Colonic mucosa (tissue), 4 donors: Measurements from ENCODE around the gene GIPR. TPM values are rescaled to one million over a fixed set of nuclear protein-coding genes. Genes with fewer than 3 reads are reported as not detected.

Experiments used
- DNase-seq: peaks from one replicate; pipeline ENCODE4 v3.0.0-alpha.2; 2020
- H3K27ac ChIP-seq: fragments of 200-600 bp; one replicate; pipeline ENCODE4 v1.8.0; 2021
- H3K27me3 ChIP-seq: fragments of 200-600 bp; one replicate; pipeline ENCODE4 v1.8.0; 2021
- H3K36me3 ChIP-seq: fragments of 200-600 bp; one replicate; pipeline ENCODE4 v1.8.0; 2021
- H3K4me1 ChIP-seq: fragments of 200-600 bp; one replicate; pipeline ENCODE4 v1.8.0; 2021; ENCODE audit warnings: mild to moderate bottlenecking
- H3K4me3 ChIP-seq: fragments of 200-600 bp; one replicate; pipeline ENCODE4 v1.8.0; 2021
- H3K9ac ChIP-seq, 2 donors: one replicate each; pipeline ENCODE4 v1.7.0; 2013; ENCODE audit warnings: control low read depth in 2 of 2, low read depth in 2 of 2, low read length in 2 of 2
- H3K9me3 ChIP-seq: fragments of 200-600 bp; one replicate; pipeline ENCODE4 v1.8.0; 2021
- CTCF ChIP-seq: fragments of 200-600 bp; IDR thresholded peaks from one replicate; pipeline ENCODE4 v1.8.0; 2022; ENCODE audit warnings: antibody characterized with exemption, mild to moderate bottlenecking
- intact Hi-C: fragments of 100-400 bp; cut with DNase I; formaldehyde crosslinking; loops from one replicate; pipeline ENCODE4 v1.14.1; 2022
- total RNA-seq, 2 donors: library from RNA; stranded (reverse); fragmentation: NEBNext Ultra II Directional in 1 of 2; extraction: Animal tissue kit (Norgen Biotek cat#: 25700) in 1 of 2; gene quantifications; one replicate each; pipeline ENCODE4 v1.2.1, GENCODE V29; 2021
- donor health status: healthy.
- donor health status: DM: no; HTN: no; CAD: no.
- donor health status: DM: no; HTN: no; CAD: no.

GIPR gene
- total RNA-seq, 2 donors from 2014 or later, result 8.3 to 9.5 TPM

- Histone ChIP-seq H3K4me1 (no peaks in the 10 kb centered on the region), H3K9me3 (no peaks in the 10 kb centered on the region), H3K27ac (peak overlapping the region; percentile 27), H3K36me3 (no peaks in the 10 kb centered on the region), H3K4me3 (peak overlapping the region; percentile 20), H3K27me3 (no peaks in the 10 kb centered on the region), H3K9ac (peak overlapping the region; percentile 55 to 63)
- intact Hi-C loops, result no loop called here
- no peak for TF ChIP-seq CTCF
- peak; percentile 97 for DNase-seq
Measured at GRCh38 chr19:45670670-45671453, 2.8 kb downstream of the GIPR start.

- Histone ChIP-seq H3K27me3 (peaks cover 12% of the 10 kb centered on the region), H3K9ac (no peak overlapping the region), H3K4me3 (no peak overlapping the region), H3K36me3 (no peaks in the 10 kb centered on the region), H3K4me1 (peaks cover 6% of the 10 kb centered on the region), H3K27ac (no peak overlapping the region), H3K9me3 (no peaks in the 10 kb centered on the region)
- intact Hi-C loops, result no loop called here
- DNase-seq, result no peak
- no peak for TF ChIP-seq CTCF
Measured at GRCh38 chr19:45674946-45675345, 6.9 kb downstream of the GIPR start.

- intact Hi-C loops, result no loop called here
- no peaks in the 10 kb centered on the region for H3K9me3 ChIP-seq
- no peaks in the 10 kb centered on the region for H3K36me3 ChIP-seq
- peak; percentile 37 for DNase-seq
- peak overlapping the region; percentile 50 to 66 for H3K9ac ChIP-seq
- H3K27ac ChIP-seq, result no peak overlapping the region
- H3K4me1 ChIP-seq, result peaks cover 6% of the 10 kb centered on the region
- peaks cover 12% of the 10 kb centered on the region for H3K27me3 ChIP-seq
- TF ChIP-seq CTCF, result no peak
- peak overlapping the region; percentile 47 for H3K4me3 ChIP-seq
Measured at GRCh38 chr19:45676851-45677263, 8.8 kb downstream of the GIPR start.

- no peak for TF ChIP-seq CTCF
- peak overlapping the region; percentile 47 for H3K4me3 ChIP-seq
- no peaks in the 10 kb centered on the region for H3K9me3 ChIP-seq
- DNase-seq, result peak; percentile 96
- peak overlapping the region in 1 of 2 donors; percentile 33 for H3K9ac ChIP-seq
- H3K4me1 ChIP-seq, result peaks cover 6% of the 10 kb centered on the region
- intact Hi-C loops, result no loop called here
- no peaks in the 10 kb centered on the region for H3K36me3 ChIP-seq
- H3K27ac ChIP-seq, result peak overlapping the region; percentile 17
- H3K27me3 ChIP-seq, result peaks cover 12% of the 10 kb centered on the region
Measured at GRCh38 chr19:45677351-45678230, 9.6 kb downstream of the GIPR start.

DNA sequence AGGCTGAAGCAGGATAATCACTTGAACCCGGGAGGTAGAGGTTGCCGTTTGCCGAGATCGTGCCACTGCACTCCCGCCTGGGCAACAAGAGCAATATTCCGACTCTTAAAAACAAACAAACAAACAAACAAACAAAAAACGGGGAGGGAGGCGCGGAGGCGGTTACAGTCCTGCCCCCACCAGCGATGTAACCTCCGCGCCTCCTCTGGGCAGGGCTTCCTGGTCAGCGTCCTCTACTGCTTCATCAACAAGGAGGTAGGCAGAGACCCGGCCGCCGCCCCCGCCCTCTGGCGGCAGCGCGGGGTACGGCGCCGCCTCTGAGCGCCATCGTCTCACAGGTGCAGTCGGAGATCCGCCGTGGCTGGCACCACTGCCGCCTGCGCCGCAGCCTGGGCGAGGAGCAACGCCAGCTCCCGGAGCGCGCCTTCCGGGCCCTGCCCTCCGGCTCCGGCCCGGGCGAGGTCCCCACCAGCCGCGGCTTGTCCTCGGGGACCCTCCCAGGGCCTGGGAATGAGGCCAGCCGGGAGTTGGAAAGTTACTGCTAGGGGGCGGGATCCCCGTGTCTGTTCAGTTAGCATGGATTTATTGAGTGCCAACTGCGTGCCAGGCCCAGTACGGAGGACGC lies 13.5 kb downstream of the GIPR start:
- Histone ChIP-seq H3K9ac (peak overlapping the region; percentile 60 to 74), H3K9me3 (no peaks in the 10 kb centered on the region), H3K4me3 (peak overlapping the region; percentile 25), H3K36me3 (no peaks in the 10 kb centered on the region), H3K27me3 (peaks cover 12% of the 10 kb centered on the region), H3K27ac (peak overlapping the region; percentile 75), H3K4me1 (peaks cover 6% of the 10 kb centered on the region)
- peak; percentile 96 for TF ChIP-seq CTCF
- intact Hi-C loops, result no loop called here
- peak; percentile 92 for DNase-seq
